HepG2 (cell line): ENCODE measurements around the gene GLYATL1B. TPM values are rescaled to one million over a fixed set of nuclear protein-coding genes. Genes with fewer than 3 reads are reported as not detected.

ENCODE experiments used
- BCL3 ChIP-seq: sonication (generic); formaldehyde crosslinking; IDR thresholded peaks from 2 replicates; pipeline ENCODE4 v1.5.1; 2020; ENCODE audit warnings: mild to moderate bottlenecking, missing genetic modification reagents, moderate library complexity
- DZIP1 ChIP-seq: sonication (generic); formaldehyde crosslinking; IDR thresholded peaks from 2 replicates; pipeline ENCODE4 v1.5.0; 2020; ENCODE audit warnings: mild to moderate bottlenecking, missing genetic modification reagents
- IRF2 ChIP-seq: IDR thresholded peaks from 2 replicates; pipeline ENCODE4 v1.6.1; 2018; ENCODE audit warnings: missing genetic modification reagents, missing compliant biosample characterization
- KDM3A ChIP-seq: IDR thresholded peaks from 2 replicates; pipeline ENCODE4 v1.6.1; 2018; ENCODE audit warnings: low read depth, missing compliant biosample characterization
- MED1 ChIP-seq: sonication (generic); formaldehyde crosslinking; IDR thresholded peaks from 2 replicates; pipeline ENCODE4 v1.4.0; 2020; ENCODE audit warnings: missing genetic modification reagents
- MTERF4 ChIP-seq: sonication (generic); formaldehyde crosslinking; IDR thresholded peaks from 2 replicates; pipeline ENCODE4 v1.8.0; 2023; ENCODE audit warnings: mild to moderate bottlenecking, missing genetic modification reagents
- NFE2L1 ChIP-seq: sonication (generic); formaldehyde crosslinking; IDR thresholded peaks from 2 replicates; pipeline ENCODE4 v1.4.0; 2020; ENCODE audit warnings: missing genetic modification reagents, mild to moderate bottlenecking, borderline replicate concordance
- PHB2 ChIP-seq: fragments of 450-650 bp; IDR thresholded peaks from 2 replicates; pipeline ENCODE4 v1.6.1; 2018; ENCODE audit not compliant: partially characterized antibody
- SNRNP70 ChIP-seq: fragments of 200-400 bp; formaldehyde crosslinking; IDR thresholded peaks from 2 replicates; pipeline ENCODE4 v1.6.1; 2017; ENCODE audit warnings: mild to moderate bottlenecking, low read depth, low read length, moderate library complexity
- SP1 ChIP-seq, 2 experiments: fragments of 450-650 bp in 1 of 2; sonication (generic) in 1 of 2; formaldehyde crosslinking in 1 of 2; IDR thresholded peaks; 2 replicates each; pipeline versions ENCODE4 v1.4.0 to v1.6.1; 2016 to 2020; ENCODE audit warnings: missing genetic modification reagents in 1 of 2
- SSRP1 ChIP-seq: IDR thresholded peaks from 2 replicates; pipeline ENCODE4 v1.6.1; 2016; ENCODE audit warnings: control low read depth
- ZBTB1 ChIP-seq: sonication (generic); formaldehyde crosslinking; IDR thresholded peaks from 2 replicates; pipeline ENCODE4 v1.4.0; 2020; ENCODE audit warnings: missing genetic modification reagents, borderline replicate concordance
- ZNF788 ChIP-seq: sonication (generic); formaldehyde crosslinking; IDR thresholded peaks from 2 replicates; pipeline ENCODE4 v1.5.0; 2020; ENCODE audit warnings: mild to moderate bottlenecking, missing genetic modification reagents, borderline replicate concordance
- ZSCAN29 ChIP-seq: sonication (generic); formaldehyde crosslinking; conservative IDR thresholded peaks from 2 replicates; pipeline ENCODE4 v1.4.0; 2020; ENCODE audit warnings: mild to moderate bottlenecking, missing genetic modification reagents
- ZSCAN9 ChIP-seq: IDR thresholded peaks from 2 replicates; pipeline ENCODE4 v1.6.1; 2016; ENCODE audit warnings: borderline replicate concordance
- polyA plus RNA-seq, 8 experiments: library from polyadenylated mRNA; depleted of rRNA in 3 of 8; stranded (reverse) in 7 of 8; unstranded in 1 of 8; fragments of >200 nt; fragmentation: Illumina TruSeq in 4 of 8; extraction: Trizol in 4 of 8; gene quantifications; 2 replicates each; pipeline versions ENCODE4 v1.2.1 to v1.2.3, GENCODE V29; 2011 to 2016; ENCODE audit warnings: low read depth in 4 of 8, missing spikeins in 1 of 8, mixed read lengths in 1 of 8; ENCODE audit not compliant: insufficient read depth in 1 of 8
- total RNA-seq, 5 experiments: library from RNA; depleted of rRNA; stranded (reverse); fragments of >200 nt; fragmentation: Illumina TruSeq; extraction: Trizol; gene quantifications; 2 replicates each; pipeline ENCODE4 v1.2.3, GENCODE V29; 2016; ENCODE audit warnings: low read depth in 1 of 5
- TF ChIP-seq, protein P1 (sequence below): IDR thresholded peaks from 2 replicates; pipeline ENCODE4 v1.6.1; 2012; ENCODE audit warnings: low read length, improper control_type of control experiment
- TF ChIP-seq, protein P2 (sequence below), 2 experiments: IDR thresholded peaks; 2 replicates each; pipeline ENCODE4 v1.6.1; 2011 to 2012; ENCODE audit warnings: low read length in 2 of 2, borderline replicate concordance in 1 of 2, low read depth in 1 of 2, mild to moderate bottlenecking in 1 of 2, moderate library complexity in 1 of 2

The GLYATL1B gene
- total and polyA plus RNA-seq, 2 of the 13 experiments (the other 11 are each of a cell fraction or from before 2014, with no cell fraction given): not detected

DNA sequence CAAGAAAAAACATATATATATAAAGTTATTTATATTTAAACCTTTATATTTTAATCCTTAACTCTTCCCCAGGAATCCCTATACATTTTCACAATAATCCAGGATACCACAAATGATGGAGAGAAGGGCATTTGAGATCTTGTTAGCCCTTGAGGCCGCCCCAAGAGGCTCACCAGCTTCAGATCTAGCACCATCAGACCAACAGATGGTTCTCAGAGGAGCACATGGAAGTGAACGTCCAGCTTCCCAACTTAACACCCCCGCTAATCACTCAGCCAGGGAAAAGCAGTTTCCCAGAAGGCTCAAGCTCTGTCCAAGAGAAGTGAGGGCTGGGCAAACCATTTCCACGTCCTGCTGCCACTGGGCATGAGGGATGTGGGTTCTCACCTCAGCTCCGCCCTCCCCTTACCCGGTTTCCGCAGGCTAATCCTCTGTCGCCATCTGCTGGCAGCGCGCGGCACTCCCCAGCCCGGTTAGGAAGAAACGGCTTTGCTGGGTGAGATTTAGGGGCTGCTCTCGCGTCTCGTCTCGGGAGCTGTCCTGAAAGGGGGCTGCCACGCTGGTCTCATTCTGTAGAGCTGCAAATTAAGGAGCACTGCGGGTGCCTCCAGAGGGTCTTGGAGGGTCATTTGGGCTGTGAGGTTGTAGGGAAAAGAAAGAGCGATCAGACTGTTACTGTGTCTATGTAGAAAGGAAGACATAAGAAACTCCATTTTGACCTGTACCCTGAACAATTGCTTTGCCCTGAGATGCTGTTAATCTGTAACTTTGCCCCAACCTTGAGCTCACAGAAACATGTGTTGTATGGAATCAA lies 49.7 kb downstream of the GLYATL1B start (continued):
- TF ChIP-seq DZIP1 (CRISPR knock-in tag) (no peak), KDM3A (CRISPR knock-in tag) (peak; percentile 89), PHB2 (no peak), NFE2L1 (CRISPR knock-in tag) (no peak), ZNF788 (CRISPR knock-in tag) (no peak), ZSCAN9 (no peak), SP1 (IDR thresholded peaks at IDR 0.05) (no peak), SP1 (CRISPR knock-in tag; IDR thresholded peaks at IDR 0.05) (no peak), ZSCAN29 (CRISPR knock-in tag) (no peak), SNRNP70 (no peak), BCL3 (CRISPR knock-in tag) (0 out of 2 replicates have a peak, but pooled peaks have one; percentile 55), MED1 (no peak), IRF2 (CRISPR knock-in tag) (peak; percentile 69), MTERF4 (no peak), ZBTB1 (CRISPR knock-in tag) (no peak), SSRP1 (no peak)
- TF ChIP-seq, protein P1, sequence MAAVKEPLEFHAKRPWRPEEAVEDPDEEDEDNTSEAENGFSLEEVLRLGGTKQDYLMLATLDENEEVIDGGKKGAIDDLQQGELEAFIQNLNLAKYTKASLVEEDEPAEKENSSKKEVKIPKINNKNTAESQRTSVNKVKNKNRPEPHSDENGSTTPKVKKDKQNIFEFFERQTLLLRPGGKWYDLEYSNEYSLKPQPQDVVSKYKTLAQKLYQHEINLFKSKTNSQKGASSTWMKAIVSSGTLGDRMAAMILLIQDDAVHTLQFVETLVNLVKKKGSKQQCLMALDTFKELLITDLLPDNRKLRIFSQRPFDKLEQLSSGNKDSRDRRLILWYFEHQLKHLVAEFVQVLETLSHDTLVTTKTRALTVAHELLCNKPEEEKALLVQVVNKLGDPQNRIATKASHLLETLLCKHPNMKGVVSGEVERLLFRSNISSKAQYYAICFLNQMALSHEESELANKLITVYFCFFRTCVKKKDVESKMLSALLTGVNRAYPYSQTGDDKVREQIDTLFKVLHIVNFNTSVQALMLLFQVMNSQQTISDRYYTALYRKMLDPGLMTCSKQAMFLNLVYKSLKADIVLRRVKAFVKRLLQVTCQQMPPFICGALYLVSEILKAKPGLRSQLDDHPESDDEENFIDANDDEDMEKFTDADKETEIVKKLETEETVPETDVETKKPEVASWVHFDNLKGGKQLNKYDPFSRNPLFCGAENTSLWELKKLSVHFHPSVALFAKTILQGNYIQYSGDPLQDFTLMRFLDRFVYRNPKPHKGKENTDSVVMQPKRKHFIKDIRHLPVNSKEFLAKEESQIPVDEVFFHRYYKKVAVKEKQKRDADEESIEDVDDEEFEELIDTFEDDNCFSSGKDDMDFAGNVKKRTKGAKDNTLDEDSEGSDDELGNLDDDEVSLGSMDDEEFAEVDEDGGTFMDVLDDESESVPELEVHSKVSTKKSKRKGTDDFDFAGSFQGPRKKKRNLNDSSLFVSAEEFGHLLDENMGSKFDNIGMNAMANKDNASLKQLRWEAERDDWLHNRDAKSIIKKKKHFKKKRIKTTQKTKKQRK: no peak
- TF ChIP-seq, protein P2, sequence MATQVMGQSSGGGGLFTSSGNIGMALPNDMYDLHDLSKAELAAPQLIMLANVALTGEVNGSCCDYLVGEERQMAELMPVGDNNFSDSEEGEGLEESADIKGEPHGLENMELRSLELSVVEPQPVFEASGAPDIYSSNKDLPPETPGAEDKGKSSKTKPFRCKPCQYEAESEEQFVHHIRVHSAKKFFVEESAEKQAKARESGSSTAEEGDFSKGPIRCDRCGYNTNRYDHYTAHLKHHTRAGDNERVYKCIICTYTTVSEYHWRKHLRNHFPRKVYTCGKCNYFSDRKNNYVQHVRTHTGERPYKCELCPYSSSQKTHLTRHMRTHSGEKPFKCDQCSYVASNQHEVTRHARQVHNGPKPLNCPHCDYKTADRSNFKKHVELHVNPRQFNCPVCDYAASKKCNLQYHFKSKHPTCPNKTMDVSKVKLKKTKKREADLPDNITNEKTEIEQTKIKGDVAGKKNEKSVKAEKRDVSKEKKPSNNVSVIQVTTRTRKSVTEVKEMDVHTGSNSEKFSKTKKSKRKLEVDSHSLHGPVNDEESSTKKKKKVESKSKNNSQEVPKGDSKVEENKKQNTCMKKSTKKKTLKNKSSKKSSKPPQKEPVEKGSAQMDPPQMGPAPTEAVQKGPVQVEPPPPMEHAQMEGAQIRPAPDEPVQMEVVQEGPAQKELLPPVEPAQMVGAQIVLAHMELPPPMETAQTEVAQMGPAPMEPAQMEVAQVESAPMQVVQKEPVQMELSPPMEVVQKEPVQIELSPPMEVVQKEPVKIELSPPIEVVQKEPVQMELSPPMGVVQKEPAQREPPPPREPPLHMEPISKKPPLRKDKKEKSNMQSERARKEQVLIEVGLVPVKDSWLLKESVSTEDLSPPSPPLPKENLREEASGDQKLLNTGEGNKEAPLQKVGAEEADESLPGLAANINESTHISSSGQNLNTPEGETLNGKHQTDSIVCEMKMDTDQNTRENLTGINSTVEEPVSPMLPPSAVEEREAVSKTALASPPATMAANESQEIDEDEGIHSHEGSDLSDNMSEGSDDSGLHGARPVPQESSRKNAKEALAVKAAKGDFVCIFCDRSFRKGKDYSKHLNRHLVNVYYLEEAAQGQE (IDR thresholded peaks at IDR 0.05; ENCODE audit: borderline replicate concordance in 1 of 2, low read depth in 1 of 2, low read length in 2 of 2): no peak
